ENCODE measurements around the gene MVB12B. TPM values are rescaled to one million over a fixed set of nuclear protein-coding genes. Genes with fewer than 3 reads are reported as not detected.

The MVB12B gene
- total RNA-seq, 1 experiment from 2014 or later: 4.5 TPM

GRCh38 chr9:126472198-126472947 is 145.7 kb downstream of the MVB12B start:
- CTCF ChIA-PET: no interaction called here
- H3K27ac Mint-ChIP-seq (ENCODE audit: unreplicated experiment): no peak overlapping the region

DNA sequence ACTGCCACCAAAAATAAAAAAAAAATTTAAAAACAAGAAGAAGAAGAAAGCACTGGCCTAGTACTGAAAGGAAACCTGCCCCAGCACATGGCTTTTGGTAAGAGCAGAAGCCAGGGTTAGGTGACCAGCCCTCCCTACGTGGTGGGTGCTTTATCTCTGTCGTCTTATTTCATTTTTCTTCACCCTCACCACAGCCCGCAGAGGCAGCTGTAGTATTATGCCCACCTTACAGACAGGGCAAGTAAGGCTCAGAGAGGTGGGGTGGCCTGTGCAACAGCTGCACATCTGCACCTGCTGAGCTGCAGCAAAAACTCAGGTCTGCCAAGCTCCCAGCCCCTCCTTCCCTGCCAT is 146.3 kb downstream of the MVB12B start:
- intact Hi-C loops (cut with micrococcal nuclease; ENCODE audit: unreplicated experiment): no loop called here
- Mint-ChIP-seq H3K36me3 (ENCODE audit: insufficient read depth, unreplicated experiment) (no peaks in the 10 kb centered on the region), H3K4me3 (ENCODE audit: low read depth, unreplicated experiment) (no peak overlapping the region), H3K27me3 (ENCODE audit: unreplicated experiment) (no peaks in the 10 kb centered on the region), H3K4me1 (ENCODE audit: low read depth, unreplicated experiment) (no peaks in the 10 kb centered on the region), H3K9me3 (ENCODE audit: low read depth, unreplicated experiment) (no peaks in the 10 kb centered on the region), H3K27ac (ENCODE audit: unreplicated experiment) (no peak overlapping the region)
- CTCF ChIA-PET: no interaction called here
- no peak for DNase-seq
- no TSS peak for BruUV-seq (replicated peaks)
- TF ChIP-seq, protein P1, sequence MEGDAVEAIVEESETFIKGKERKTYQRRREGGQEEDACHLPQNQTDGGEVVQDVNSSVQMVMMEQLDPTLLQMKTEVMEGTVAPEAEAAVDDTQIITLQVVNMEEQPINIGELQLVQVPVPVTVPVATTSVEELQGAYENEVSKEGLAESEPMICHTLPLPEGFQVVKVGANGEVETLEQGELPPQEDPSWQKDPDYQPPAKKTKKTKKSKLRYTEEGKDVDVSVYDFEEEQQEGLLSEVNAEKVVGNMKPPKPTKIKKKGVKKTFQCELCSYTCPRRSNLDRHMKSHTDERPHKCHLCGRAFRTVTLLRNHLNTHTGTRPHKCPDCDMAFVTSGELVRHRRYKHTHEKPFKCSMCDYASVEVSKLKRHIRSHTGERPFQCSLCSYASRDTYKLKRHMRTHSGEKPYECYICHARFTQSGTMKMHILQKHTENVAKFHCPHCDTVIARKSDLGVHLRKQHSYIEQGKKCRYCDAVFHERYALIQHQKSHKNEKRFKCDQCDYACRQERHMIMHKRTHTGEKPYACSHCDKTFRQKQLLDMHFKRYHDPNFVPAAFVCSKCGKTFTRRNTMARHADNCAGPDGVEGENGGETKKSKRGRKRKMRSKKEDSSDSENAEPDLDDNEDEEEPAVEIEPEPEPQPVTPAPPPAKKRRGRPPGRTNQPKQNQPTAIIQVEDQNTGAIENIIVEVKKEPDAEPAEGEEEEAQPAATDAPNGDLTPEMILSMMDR (IDR thresholded peaks at IDR 0.05; ENCODE audit: unreplicated experiment): no peak

More at GRCh38 chr9:126472198-126472947, 145.7 kb downstream of the MVB12B start:
- intact Hi-C loops (cut with micrococcal nuclease; ENCODE audit: unreplicated experiment): no loop called here
- no TSS peak for BruUV-seq (replicated peaks)
- TF ChIP-seq, protein P1 (IDR thresholded peaks at IDR 0.05; ENCODE audit: unreplicated experiment): no peak
- no peak for DNase-seq
- H3K4me1 Mint-ChIP-seq (ENCODE audit: low read depth, unreplicated experiment): no peaks in the 10 kb centered on the region
- no peak overlapping the region for H3K4me3 Mint-ChIP-seq (ENCODE audit: low read depth, unreplicated experiment)
- H3K36me3 Mint-ChIP-seq (ENCODE audit: insufficient read depth, unreplicated experiment): no peaks in the 10 kb centered on the region
- no peaks in the 10 kb centered on the region for H3K27me3 Mint-ChIP-seq (ENCODE audit: unreplicated experiment)
- H3K9me3 Mint-ChIP-seq (ENCODE audit: low read depth, unreplicated experiment): no peaks in the 10 kb centered on the region

DNA sequence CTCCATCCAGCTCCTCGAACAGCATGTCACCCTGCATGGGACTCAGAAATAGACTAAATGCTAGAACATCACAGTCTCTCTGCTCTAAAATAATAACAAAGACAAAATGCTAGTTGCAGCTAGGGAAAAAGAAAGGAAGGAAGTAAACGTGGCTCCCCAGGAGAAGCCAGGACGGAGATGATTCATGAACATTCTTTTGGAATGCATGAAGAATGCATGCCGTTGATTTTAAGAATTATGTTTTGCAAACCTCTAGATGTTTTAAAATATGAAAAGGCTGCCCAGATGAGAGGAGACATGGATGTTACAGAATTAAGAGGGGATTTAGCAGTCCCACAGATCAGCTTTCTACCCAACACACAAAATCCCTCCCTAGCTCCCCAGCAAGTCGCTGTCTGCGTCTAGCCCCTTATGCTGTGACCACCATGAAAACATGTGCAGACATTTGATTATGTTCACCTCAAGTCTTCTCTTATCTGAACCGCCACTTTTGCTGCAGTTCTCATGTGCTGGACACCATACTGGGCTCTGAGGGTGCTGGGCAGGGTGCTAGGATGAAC is 147.7 kb downstream of the MVB12B start:
- no TSS peak for BruUV-seq (replicated peaks)
- Mint-ChIP-seq H3K27me3 (ENCODE audit: unreplicated experiment) (no peaks in the 10 kb centered on the region), H3K4me1 (ENCODE audit: low read depth, unreplicated experiment) (no peaks in the 10 kb centered on the region), H3K4me3 (ENCODE audit: low read depth, unreplicated experiment) (no peak overlapping the region), H3K36me3 (ENCODE audit: insufficient read depth, unreplicated experiment) (no peaks in the 10 kb centered on the region), H3K9me3 (ENCODE audit: low read depth, unreplicated experiment) (no peaks in the 10 kb centered on the region), H3K27ac (ENCODE audit: unreplicated experiment) (no peak overlapping the region)
- intact Hi-C loops (cut with micrococcal nuclease; ENCODE audit: unreplicated experiment): no loop called here
- no peak for DNase-seq
- TF ChIP-seq, protein P1 (IDR thresholded peaks at IDR 0.05; ENCODE audit: unreplicated experiment): no peak
- CTCF ChIA-PET: no interaction called here

DNA sequence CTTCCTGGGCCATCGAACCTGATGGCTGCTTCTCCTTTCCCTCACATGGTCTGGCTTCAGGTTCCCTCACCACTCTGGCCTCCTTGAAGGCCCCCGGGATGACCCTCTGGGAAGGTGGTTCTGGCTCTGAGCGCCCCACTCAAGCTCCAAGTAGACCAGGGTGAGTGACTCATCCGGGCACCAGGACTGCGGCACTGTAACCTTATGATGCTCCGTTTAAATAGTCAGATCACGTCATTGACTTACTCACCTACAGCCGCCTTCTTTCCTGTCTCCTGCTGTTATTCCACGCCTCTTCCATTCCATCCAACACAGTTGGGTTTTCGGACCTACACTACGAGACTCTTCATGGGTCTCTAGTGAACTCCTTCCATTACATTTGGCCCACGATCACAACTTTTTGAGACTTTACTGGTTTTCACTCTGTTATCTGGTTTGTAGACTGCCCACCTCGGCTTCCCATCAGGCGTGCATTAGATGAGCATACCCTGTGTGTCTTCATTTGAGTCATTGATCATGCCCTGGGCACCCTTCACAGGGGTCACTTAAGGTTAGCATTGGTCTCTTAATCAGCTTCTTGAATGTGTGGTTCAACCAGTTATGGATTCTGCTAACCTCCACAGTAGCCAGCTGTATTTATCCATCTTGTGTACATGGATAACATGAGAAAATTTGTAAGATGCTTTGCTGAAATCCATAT is 148.3 kb downstream of the MVB12B start:
- no peaks in the 10 kb centered on the region for H3K27me3 Mint-ChIP-seq (ENCODE audit: unreplicated experiment)
- CTCF ChIA-PET: no interaction called here
- intact Hi-C loops (cut with micrococcal nuclease; ENCODE audit: unreplicated experiment): no loop called here
- H3K4me3 Mint-ChIP-seq (ENCODE audit: low read depth, unreplicated experiment): no peak overlapping the region
- no peaks in the 10 kb centered on the region for H3K9me3 Mint-ChIP-seq (ENCODE audit: low read depth, unreplicated experiment)
- no peaks in the 10 kb centered on the region for H3K36me3 Mint-ChIP-seq (ENCODE audit: insufficient read depth, unreplicated experiment)
- no peak for DNase-seq
- no peaks in the 10 kb centered on the region for H3K4me1 Mint-ChIP-seq (ENCODE audit: low read depth, unreplicated experiment)
- BruUV-seq (replicated peaks): no TSS peak
- H3K27ac Mint-ChIP-seq (ENCODE audit: unreplicated experiment): no peak overlapping the region
- TF ChIP-seq, protein P1 (IDR thresholded peaks at IDR 0.05; ENCODE audit: unreplicated experiment): no peak
